Measurements from ENCODE around the gene RBCK1.
A peak's percentile ranks its signal among the peaks of the same experiment; 100 is the strongest.

The RBCK1 gene

DNA sequence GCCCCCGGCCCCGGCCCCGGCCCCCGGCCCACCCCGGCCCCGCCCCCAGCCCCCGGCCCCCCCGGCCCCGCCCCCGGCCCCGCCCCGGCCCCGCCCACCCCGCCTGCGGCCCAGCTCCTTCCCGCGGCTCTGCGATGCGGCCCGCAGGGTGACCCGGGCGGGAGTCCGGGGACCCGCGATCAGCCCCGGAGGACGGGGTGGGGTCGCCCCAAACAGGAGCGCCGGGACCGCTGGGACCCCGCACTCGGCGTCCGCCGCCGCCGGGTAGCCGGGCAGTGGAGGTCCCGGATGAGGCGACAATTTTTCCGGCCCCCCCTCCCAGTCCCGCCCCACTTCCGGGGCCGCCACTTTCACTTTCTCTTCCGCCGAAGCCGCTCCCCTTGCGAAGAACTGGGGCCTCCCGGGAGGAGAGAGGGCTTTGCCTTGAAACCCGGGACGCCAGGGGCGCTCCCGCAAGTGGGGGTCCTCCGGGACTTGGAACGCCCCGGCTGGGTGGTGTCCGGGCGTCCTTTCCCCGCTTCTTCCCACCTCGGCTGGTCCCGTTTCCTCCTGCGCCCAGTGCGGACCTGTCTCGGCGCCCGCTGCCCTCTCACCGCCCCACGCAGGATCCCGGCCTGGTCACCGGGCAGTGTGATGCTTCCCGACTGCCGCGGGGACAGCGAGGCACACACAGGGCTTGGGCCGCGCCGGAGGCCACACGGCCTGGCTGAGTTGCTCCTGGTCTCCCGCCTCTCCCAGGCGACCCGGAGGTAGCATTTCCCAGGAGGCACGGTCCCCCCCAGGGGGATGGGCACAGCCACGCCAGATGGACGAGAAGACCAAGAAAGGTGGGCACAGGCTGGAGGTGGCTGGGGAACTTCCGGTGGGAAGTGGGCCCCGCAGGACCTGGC, at the start of gene RBCK1:
Gene RBCK1 (plus strand): TSS at position 347 of the 890 bp plus-strand sequence. CDS start 459 bp downstream, at position 806.
- peak; percentile 91 for DNase-seq

DNA sequence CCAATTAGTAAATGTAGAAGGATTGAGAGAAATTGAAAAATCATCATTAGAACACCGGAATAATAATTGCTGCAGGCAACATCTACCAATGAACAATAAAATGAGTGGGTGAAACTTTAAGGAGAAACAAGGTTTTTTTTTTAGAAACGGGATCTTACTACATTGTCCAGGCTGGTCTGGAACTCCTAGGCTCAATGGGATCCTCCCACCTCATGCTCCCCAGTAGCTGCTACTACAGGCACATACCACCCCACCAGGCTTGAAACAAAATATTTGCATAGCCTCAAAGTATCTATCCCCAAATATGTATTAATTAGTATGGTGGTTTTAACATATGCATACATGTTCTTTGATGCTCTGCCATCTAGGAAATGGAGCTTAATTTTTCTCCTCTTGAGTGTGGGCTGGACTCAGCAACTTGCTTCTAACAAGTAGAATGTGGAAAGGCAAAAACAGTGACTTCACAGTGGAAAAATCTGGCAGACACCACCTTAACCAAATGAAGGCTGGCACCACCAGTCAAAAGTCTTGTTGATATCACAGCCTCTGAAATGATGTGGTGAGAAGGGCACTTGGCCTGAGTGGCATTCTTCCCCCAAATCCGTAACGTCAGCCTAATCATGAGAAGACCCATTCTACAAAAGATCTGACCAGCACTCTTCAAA, 49.1 kb upstream of the RBCK1 start:
- DNase-seq, result no peak

DNA sequence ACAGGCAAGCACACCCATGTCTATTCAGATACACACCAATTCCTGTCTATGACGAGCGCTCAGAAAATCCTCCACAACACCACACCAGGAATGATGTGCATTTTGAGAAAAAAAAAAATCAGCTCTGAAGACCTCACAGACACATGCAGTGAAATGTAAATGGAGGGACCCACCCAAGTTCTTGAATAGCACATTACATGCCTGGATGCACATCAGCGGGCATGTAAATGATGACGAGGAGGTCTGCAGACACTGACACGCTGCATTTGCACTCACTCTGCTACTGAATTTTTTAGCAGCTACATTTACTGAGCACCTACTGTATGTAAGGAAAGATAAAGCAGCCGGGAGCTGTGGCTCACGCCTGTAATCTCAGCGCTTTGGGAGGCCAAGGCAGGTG, 46.5 kb upstream of the RBCK1 start:
- no peak for DNase-seq

DNA sequence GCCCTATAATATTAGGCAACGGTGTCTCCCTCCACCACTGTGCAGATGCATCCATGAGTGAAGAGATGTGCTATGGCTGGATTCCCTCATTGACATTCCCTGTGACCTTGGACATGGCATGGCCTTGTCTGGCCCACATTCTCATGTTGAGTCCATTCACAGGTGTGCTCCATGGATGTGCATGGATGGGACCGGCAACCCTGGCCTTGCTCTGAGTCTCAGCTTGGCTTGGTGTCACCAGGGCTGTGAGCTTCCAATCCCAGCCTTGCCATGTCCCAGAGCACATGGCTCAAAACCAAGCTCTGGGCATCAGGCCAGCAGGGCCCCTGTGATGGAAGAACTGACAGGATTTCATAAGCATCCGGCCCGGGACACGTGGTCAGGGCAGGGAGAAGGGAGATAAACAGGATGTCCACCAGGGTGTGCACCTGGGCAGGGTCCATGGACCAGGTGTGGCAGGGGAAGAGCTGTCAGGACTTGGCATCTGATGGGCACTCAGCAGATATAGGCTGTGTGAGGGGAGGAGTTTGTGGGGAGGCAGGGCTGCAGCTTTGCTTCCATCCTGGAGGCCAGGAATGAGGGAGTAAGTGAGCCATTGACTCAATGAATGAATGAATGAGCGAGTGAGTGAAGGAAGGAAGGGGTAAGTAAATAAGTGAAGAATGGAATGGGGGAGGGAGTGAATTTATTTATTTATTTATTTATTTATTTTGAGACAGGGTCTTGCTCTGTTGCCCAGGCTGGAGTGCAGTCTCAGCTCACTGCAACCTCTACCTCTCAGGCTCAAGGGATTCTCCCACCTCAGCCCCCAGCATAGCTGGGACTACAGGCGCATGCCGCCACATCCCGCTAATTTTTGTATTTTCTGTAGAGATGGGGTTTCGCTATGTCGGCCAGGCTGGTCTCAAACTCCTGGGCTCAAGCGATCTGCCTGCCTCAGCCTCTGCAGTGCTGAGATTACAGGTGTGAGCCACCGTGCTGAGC, 45.5 kb upstream of the RBCK1 start:
- peak; percentile 67 for DNase-seq

DNA sequence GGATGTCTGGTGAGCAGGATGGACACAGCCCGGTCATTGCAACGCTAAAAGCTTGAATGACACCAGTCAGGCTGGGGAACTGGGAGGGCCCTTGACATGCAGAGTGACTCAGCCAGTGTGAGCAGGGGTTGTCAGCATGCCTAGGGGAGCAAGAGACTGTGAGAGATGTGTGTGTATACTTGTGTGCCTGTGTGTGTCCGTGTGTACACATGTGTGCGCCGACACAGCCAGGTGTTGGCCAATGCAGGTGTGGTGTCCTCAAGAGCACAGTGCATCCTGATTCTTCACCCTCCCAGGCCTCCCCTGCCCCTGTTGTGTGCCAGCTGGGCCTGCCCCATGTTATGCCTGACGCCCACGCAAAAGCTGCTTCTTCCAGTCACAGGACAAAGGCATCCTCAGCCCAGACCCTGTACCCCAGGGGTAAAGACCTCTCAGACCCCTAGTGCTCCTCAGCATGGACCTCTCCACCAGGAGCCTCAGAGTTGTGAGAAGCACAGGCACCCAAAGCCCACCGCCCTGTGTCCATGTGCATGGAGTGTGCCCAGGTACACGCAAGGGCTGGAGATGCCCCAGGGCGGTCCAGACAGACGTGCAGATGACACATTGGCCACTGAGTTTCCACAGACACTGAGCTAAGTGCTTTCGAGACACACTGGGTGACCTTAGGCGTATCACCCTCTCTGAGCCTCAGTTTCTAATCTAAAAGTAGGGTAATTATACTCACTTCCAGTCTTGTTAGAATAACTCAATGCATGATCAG, 44.6 kb upstream of the RBCK1 start:
- DNase-seq, result no peak

DNA sequence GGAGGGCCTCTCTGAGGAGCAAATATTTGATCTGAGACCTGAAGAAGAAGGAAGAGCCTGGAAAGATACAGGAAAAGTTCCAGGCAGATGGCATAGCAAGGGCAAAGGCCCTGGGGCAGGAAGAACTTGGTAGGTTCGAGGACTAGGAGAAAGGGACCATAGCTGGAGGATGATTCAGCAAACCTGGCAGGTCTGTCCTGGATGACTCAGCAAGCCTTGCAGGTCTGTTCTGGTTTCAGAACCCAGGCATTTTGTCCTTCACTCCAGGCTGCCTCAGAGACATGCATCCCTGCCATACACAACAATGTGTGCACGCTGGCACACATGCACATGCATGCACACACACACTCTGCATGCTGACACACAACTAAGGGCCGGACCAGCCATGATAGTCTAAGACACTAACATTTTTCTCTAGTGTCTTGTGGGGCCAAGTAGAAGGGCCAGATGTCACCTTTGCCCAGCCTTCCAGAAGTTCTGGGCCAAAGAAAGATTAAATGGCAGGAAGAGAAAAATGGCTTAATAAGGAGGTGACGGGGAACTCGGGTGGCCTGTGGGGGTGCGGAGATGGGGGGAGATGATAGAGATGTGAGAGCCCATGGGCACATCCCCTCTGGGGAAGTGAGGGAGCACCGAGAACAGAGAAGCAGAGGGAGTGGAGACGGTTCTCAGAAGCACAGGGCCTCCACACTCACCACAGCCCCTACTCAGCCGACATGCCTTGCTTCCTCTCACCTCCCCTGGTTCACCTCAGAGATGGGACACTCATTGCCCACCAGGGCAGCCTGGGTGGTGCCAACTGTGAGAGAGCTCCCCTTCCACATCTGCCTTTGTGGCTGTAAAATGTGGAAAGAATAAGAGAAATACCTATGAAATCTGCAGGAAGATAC, 42.9 kb upstream of the RBCK1 start:
- peak; percentile 73 for DNase-seq

DNA sequence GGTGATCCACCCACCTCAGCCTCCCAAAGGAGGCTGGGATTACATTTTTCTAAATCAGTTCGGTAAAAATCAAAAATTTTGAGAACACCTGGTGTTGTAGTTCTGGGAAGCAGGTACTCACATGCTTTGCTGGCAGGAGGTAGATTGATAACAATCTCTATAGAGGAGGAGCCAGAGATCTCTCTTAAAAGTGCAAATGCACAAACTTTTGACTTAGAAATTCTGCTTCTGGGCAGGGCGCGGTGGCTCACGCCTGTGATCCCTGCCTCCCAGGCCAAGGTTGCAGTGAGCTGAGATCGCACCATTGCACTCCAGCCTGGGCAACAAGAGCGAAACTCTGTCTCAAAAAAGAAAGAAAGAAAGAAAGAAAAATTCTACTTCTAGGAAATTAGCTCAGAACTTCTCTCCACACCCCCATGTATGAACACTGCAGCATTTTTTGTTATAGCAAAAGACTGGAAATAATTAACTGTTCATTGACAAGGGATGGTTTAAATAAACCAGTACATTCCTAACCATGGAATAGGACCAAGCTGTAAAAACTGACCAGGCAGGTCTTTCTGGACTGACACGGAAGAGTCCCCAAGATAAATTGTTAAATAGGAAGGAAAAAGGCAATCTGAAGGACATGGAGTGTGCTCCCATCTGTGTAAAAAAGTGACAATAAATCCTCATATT, 41.9 kb upstream of the RBCK1 start:
- DNase-seq, result no peak

DNA sequence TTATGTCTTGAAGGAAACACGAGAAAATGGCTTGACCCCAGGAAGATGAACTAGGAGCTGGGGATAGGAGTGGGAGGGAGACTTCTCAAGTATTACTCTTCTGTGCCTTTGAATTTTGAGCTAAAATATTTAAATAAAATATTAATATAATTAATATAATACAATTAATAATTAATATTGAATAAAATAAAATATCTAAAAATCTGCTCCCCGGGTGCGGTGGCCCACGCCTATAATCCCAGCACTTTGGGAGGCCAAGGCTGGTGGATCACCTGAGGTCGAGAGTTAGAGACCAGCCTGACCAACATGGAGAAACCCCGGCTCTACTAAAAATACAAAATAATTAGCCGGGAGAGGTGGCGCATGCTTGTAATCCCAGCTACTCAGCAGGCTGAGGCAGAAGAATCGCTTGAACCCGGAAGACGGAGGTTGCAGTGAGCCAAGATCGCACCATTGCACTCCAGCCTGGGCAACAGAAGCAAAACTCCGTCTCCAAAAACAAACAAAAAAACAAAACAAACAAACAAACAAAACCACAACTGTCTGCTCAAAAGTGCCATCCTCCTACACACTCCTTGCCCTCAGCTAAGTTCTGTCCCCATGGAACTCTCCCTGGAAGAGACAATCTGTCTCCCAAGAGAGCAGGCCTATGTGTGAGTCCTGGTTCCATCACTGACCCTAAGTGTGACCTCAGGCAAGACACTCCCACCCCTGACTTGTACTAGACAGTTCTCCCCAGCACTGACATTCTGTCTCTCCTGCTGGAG, 41.2 kb upstream of the RBCK1 start:
- no peak for DNase-seq

DNA sequence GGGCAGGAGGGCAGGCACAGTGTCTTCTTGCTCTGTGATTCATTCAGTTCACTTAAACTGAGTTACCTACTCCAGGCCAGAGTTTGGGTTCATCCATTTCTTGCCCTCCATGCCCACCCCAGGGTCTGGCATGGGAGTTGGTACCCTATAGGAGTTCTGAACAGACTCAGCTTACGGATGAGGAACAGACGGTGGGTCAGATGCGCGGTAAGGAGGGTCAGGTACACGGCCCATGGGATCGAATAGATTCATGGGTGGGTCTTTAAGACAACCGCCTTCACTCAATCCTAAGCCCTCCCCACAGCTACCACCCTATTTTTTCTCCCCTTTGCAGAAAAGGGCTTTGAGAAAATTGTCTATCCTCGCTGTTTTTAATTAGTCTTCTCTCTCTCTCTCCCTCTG, 40.6 kb upstream of the RBCK1 start:
- no peak for DNase-seq

DNA sequence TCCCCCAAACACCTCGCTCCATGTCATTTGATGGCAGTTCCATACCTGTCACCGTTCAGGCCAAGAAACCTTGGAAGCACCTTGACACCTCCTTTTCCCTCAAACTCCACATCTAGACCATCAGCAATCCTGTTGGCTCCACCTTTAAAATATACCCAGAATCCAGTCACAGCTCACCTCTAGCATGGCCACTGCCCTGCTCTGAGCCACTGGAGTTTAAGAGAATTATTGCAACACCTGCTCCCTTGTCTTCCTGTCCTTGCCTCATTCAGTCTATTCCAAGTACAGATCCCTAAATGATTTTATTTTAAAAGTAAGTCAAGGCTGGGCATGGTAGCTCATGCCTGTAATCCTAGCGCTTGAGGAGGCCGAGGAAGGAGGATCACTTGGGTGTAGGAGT, 39.2 kb upstream of the RBCK1 start:
- DNase-seq, result no peak

DNA sequence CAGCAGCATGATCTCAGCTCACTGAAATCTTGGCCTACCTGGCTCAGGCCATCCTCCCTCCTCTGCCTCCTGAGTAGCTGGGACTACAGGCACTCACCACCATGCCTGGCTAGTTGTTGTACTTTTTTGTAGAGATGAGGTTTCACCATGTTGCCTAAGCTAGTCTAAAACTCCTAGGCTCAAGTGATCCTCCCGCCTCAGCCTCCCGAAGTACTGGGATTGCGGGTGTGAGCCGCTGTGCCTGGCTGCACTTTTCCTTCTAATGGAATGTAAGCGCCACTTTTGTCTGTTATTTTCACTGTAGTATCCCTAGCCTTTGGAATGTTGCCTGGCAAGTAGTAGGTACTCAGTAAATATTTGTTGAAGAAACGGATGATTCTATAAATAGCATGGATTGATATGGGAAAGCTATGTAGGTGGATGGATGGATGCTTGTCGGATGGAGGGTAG, 37.9 kb upstream of the RBCK1 start:
- DNase-seq, result no peak

DNA sequence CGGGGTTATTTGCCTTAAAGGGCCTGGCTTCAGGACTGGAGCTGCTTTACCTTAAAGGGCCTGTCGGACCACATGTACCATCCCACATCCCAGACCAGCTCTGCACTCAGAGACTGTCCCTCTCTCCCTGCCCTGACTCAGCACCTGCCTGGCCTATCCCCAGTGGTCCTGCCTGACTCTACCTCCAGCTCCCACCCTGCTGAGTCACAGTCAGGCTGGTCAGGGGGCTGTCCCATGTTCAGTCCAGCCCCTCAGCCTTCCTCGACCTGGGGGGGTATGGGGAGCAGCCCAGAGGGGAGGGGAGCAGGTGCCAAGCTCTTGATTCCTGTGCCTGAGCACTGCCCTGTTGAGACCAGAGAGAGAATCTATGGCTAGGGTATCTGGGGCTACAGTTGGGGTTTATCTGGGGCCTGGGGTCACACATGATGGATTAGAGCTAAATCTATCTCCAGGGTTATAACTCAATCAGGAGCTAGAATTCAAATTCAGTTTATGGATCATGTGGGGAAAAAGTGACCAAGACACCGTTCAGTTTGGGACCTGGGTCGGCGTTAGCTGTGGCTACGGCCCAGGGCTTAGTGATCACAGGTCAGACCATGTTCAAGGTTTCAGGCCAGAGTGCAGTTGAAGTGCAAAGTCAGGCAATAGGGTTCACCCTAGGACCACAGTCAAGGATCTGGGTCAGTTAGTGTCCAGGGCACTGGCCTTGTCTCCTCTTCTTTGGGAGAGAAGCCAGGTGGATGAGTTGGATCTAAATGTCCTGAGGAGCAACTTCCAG, 36.9 kb upstream of the RBCK1 start:
- DNase-seq, result no peak

DNA sequence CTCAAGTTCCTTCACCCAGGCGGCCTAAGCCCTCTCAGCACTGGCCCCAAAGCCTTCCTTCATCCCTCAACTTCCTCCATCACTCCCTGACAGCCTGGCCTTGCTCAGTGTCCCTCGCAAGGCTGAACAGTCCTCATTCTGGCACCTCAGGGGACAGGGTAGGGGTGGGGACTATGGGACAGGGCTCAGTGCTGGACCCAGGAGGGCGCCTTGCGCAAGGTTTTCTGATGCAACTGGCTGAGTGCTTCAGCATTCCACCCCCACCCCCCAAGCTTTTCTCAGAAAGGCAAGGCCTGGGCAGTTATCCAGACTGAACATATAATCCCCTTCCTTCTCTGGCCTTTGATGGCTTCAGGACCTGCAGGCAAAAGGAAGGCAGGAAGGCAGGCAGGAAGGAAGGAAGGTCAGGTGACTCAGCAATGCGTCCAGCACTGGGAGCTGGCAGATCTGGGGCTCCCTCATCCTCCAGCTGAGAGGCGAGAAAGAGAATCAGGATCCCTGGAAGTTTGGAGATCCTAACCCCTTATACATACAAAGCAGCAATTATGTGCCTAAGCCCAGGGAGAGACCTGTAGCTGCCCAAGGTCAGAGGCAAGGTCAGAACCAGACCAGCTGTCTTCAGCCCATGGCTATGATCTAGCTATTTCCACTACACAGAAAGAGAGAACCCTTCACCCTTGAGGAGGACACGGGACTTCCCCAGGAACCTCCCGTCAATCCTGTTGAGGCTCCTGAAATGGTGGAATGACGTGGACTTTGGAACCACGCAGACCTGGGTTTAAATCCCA, 36.1 kb upstream of the RBCK1 start:
- DNase-seq, result no peak

DNA sequence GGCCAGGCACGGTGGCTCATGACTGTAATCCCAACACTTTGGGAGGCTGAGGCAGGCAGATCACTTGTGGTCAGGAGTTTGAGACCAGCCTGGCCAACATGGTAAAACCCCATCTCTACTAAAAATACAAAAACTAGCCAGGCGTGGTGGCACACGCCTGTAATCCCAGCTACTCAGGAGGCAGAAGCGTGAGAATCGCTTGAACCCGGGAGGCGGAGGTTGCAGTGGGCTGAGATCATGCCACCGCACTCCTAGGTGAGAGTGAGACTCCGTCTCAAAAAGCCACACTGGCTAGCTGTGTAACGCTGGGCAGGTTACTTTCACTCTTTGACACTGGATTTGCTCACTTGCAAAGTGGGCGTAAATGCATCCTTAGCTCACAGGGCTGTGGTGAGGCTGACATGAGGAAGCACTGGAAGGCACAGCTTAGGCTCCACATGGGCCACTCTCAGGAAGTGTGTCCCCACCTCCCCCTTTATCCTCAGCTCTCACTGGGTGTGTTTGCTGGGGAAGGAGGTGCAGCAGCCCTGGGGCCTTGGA, 35.5 kb upstream of the RBCK1 start:
- DNase-seq, result peak; percentile 40

DNA sequence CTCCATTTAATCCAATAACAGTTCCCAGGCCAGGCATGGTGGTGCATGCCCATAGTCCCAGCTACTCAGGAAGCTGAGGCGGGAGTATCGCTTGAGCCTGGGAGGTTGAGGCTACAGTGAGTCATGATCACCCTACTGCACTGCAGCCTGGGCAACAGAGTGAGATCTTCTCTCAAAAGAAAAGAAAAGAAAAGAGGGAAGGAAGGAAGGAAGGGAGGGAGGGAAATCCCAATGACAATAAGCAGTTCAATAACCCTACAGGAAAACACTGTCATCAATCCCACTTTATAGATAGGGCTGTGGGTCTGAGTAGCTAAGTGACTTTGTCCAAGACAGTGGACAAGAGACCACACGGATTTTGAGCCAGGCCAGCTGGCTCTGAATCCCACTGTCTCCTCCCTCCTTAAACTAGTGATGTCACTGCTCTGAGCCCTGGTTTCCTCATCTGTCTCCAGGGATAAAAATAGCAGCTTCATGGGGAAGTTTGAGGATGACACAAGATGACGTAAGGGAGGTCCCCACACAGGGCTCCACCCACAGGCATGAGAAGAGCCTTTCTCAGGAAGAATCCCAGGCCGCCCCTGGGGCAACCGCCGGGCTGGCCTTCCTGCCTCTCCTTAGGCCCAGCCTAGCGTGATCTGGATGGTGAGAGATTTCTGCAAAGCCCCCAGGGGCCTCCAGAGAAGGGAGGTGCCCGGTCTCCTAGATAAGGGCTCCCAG, 34.8 kb upstream of the RBCK1 start:
- no peak for DNase-seq

DNA sequence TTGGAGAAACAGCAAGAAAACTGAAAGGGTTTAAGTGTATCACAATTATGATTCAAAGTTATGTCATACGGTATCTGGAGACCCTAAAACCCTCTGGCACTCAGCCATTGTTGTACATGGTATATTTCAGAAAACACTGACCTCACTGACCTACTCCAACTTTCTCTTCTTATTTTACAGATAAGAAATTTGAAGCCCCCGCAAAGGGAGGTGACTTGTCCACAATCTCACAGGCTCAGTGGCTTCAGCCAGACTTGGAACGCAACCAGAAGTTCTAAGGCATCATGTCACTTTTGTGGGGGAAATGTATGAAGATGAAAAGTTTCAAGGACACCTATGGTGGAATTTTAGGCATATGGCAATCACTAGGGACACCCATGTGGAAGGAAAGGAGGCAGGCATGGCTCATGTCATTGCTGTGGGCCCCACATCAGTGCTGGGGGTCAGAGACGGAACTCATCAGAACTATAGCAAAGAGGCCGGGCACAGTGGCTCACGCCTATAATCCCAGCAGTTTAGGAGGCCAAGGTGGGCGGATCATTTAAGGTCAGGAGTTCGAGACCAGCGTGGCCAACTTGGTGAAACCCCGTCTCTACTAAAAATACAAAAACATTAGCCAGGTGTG, 32.7 kb upstream of the RBCK1 start:
- DNase-seq, result no peak

DNA sequence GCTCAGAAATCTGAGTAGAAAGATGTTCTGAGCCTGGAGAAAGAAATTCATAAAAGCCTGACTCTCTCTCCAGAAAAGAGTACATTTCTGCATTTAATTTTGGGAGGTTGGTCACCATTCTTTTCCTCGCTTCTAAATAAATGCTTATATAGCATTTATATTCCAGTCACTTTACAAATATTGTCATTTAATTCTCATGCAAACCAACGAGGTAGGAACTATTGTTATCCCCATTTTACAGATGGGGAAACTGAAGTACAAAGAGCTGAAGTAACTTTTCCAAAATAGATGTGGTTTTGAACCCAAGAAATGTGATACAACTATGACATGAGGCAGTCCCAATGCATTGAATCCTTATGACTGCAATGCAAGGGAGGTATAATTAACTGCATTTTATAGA, 32.0 kb upstream of the RBCK1 start:
- DNase-seq, result no peak
